Left kidney (tissue), 2 donors: ENCODE measurements around the gene GPR78. TPM values are rescaled to one million over a fixed set of nuclear protein-coding genes. Genes with fewer than 3 reads are reported as not detected.

Experiments used
- DNase-seq: peaks from one replicate; pipeline ENCODE4 v3.0.0-alpha.2; 2013
- polyA plus RNA-seq: library from polyadenylated mRNA; unstranded; fragments of 120-200 nt; gene quantifications from one replicate; pipeline ENCODE4 v1.2.1, GENCODE V29; 2013; ENCODE audit not compliant: insufficient read length

The GPR78 gene
- polyA plus RNA-seq, 1 donor = 1.1 TPM

- DNase-seq = no peak
Observed at GRCh38 chr4:8599657-8600056, 19.5 kb downstream of the GPR78 start.

DNA sequence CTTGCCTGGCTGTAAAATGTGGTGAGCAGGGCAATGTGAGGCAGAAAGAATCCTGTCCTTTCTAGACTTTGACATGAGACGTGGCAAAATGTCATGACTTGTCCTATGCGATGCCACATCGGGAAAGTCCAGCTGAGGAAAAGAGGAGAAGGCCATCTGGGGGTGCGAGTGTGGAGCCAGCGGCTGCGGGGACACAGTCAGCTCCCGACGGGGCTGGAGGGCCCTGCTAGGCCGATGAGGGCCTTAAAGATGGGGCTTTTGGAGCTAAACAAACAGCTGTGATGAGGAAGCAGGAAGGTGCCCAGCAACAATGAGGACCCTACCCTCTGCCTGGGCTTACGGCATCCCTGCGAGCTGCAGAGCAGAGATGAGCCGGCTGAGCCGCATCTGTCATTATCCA, 20.1 kb downstream of the GPR78 start:
- no peak for DNase-seq

DNA sequence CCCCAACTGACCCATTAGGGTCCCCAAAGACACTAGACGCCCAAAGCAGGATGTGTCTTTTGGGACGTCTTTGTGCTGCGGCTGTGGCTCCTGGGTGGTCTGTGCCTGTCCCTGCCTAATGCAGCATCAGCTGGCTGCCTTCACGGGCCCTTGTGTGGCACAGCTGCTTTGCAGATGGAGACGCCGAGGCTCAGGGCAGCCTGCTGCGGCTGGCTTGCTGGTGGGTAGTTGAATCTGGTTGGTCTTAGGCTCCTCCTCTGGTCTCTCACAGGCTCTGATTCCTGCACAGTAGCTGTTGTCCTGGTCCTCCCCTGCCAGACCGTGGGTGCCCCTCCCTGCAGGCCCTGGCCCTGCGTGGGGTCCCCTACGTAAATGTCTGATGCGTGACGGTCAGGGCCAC, 20.5 kb downstream of the GPR78 start:
- DNase-seq = no peak

GRCh38 chr4:8601086-8601485, 20.9 kb downstream of the GPR78 start:
- DNase-seq = no peak

- no peak for DNase-seq
Observed at GRCh38 chr4:8601556-8601955, 21.4 kb downstream of the GPR78 start.

GRCh38 chr4:8602686-8603430, 22.7 kb downstream of the GPR78 start:
- DNase-seq = no peak

- no peak for DNase-seq
Observed at GRCh38 chr4:8603931-8604330, 23.7 kb downstream of the GPR78 start.

- DNase-seq = no peak
Observed at GRCh38 chr4:8605289-8605688, 25.1 kb downstream of the GPR78 start.

- DNase-seq = no peak
Observed at GRCh38 chr4:8606476-8606875, 26.3 kb downstream of the GPR78 start.

GRCh38 chr4:8606966-8607365, 26.8 kb downstream of the GPR78 start:
- DNase-seq = no peak

GRCh38 chr4:8607603-8608481, 27.6 kb downstream of the GPR78 start:
- no peak for DNase-seq

- no peak for DNase-seq
Observed at GRCh38 chr4:8608714-8609391, 28.7 kb downstream of the GPR78 start.

- no peak for DNase-seq
Observed at GRCh38 chr4:8609406-8609805, 29.2 kb downstream of the GPR78 start.

GRCh38 chr4:8609824-8610350, 29.7 kb downstream of the GPR78 start:
- DNase-seq = no peak

GRCh38 chr4:8610858-8611616, 30.8 kb downstream of the GPR78 start:
- no peak for DNase-seq

GRCh38 chr4:8612646-8613045, 32.5 kb downstream of the GPR78 start:
- DNase-seq = no peak

DNA sequence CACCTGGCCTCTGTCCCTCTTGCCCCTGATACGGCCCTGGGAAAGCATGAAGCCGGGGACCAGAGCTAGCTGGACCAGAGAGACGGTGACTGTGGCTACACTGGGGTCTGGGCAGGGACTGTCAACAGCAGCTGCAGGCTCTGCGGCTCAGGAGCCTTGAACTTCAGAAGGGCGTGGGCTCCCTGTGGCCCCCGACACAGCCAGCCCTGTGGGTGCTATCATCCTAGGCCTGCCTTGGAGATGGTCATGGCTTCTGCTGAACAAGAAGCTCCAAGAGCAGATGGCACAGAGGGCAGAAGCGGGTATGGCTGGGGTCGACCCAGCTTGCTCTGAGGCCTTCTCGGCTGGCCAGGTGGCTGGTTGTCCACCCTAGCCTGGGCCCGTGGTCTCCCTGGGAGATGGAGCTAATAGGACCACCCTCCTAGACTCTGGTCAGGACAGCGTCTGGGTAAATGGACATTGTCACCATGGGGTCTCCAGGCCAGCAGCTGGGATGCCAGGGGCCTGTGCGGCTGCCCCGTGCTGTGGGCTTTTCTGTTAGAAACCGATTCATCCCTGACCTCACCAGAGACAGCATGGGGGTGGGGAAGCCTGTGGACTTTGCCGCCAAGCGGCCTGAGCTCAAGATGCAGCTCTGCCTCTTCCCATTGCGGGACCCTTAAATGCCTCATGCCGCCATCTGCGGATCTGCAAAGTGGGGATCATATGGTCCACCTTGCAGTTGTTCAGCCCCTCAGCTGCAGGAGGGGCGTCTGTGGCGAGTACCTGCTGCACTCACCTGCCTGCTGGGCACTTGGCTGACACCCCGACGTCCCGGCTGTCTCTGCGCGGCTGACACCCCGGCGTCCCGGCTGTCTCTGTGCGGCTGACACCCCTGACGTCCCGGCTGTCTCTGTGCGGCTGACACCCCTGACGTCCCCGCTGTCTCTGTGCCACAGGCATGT, 33.5 kb downstream of the GPR78 start:
- DNase-seq = no peak

GRCh38 chr4:8614365-8615193, 34.4 kb downstream of the GPR78 start:
- no peak for DNase-seq

DNA sequence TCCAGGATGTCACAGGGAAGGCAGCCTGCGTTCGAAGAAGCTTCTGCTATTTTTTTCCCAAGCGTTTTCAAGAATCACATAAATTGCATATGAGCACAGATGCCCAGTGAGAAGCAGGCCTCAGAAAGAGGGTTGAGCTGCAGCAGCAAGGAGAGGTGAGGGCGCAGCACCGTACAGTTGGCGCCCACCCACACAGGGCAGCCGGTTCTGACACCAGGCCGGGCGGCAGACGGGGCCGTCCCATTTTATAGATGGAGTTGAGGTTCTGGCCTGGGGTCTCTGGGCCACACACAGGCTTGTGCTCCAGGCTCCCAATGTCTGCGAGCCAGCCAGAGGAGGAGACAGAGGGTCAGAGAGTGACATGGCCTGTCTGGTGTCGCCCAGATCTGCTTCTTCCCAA, 35.2 kb downstream of the GPR78 start:
- DNase-seq = no peak
